H54 (cell line): ENCODE data around the gene ABLIM1.

Experiments
- DNase-seq: peaks from one replicate; pipeline ENCODE4 v3.0.0; 2011; ENCODE audit warnings: low spot score, mixed read lengths; ENCODE audit not compliant: insufficient read length
- FAIRE-seq: peaks from 3 replicates; lab custom pipeline; 2011; peaks lifted over from hg19 to GRCh38; lab: Jason Lieb, UNC
- POLR2A ChIP-seq: IDR thresholded peaks from 2 replicates; pipeline ENCODE4 v1.6.1; 2011; ENCODE audit warnings: low read depth, mild to moderate bottlenecking, low read length

Gene ABLIM1

DNA sequence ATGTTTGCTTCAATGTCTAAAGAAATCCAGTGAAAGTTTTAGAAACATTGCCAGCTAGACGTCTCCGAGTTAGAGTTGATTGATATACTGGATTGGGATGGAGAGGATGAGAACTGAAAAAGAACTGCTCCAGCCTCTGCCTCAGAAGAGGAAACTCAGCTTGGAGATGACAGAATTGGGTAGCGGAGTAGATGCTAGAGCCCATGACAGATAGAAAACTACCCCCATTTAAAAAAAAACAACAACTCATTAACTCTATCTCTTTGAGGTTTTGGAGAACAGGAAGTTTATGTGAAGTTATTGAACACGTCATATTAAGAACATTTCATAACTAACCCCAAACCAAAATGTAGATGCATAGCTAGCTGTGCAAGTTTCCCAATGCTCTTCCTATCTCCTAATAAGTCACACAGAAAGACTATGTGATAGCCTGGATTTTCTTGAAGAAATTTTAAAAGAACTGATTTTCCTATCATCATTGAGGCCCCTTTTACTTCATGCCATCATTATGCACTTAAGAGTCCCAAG lies 225.4 kb downstream of the ABLIM1 start:
- FAIRE-seq: no peak
- no peak for TF ChIP-seq POLR2A
- DNase-seq: no peak

DNA sequence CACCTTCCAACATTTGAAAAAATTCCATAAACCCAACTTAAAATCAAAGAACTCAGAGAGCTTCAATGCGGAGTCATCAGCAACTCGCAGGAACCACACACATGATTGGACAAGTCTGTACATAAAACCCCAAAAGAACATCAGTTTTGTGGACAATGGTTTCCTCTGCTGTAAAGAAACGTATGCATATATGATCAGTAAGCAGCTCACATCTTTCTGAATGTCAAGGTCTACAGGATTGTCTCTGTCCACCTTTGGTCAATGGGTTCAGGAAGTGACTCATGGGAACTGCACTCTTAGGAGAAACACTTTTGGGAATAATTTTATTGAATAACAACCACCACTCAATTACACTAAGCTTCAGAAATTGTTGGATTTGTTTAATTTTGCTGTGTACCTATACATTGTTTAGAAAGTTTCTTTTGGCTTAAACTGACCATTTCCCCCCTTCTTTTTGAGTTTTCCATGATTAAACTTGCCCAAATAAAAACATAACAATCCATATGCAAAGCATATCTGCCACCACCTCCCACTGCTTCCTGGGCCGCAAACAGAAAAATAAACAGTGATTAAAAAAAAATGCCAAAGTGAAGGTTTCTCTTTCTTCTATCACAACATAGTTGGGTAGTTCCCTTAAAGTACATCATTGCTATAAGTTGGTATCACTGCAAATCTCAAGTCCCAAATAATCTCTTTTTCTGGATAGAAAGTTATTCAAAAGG lies 226.5 kb downstream of the ABLIM1 start:
- FAIRE-seq (no peak), DNase-seq (no peak)
- TF ChIP-seq POLR2A: no peak

DNA sequence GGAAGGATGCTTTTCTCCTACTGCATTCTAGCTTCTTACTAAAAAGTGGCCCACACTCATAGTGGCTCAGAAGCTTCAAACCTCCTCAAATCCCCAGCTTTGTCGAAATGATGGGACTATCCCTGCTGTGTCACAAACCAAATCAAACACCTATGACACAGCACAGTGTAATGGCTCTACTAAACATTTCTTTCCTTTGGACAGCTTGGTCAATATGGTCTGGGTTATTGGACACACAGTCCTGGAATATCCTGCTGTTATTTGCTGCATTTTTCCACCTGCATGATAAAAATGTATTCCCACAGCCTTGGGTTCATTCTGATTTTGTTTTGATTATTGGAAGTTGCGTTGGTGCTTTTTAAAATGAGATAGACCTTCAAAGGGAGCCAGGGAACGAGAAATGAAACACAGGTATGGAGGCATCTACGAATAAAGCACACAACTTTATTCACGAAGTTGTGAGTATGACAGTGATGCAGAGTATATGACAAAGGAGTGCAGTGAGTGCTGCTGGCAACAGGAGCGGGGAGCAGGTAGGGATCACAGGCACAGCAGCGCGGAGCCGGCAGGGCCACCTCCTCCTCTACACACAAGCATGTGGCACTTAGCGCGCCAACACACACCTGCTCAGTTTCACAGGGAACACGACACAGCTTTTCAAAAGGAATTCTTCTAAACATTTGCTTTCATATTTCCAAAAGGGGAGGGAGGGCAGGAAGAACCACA lies 227.2 kb downstream of the ABLIM1 start:
- DNase-seq (no peak), FAIRE-seq (no peak)
- TF ChIP-seq POLR2A: no peak

DNA sequence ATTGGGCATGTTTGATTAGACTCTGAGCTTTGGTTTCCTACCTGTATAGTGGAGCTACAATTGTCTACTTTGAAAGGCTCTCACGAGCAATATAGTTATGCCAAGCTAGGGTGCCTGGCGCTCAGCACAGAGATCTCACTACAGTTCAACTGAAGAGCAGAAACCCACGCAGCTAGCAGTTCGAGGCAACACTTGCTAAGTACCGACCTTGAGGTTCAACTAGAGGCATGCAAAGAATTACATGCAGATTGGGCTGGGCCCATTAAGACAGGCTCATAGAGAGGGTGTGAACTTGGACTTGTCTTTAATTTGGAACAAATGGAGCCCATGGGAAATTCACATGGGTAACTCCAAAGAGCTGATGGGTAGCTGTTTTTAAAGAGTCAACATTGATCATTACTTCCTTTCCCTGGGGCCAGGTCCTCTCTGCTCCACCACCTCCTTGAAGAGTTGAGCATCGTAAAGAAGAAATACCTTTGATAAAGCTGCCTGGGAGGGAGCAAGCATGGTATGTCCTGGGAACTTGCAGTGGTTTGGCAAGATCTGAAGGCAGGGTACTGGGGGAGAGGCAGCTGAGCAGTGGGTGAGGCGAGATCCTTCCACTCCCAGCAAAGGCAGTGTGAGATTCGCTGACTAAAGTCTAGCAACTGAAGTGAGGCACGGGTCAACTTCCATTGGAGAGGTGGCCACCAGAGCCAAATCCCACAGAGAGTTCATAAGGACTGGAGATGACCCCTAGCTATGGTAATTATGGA lies 228.3 kb downstream of the ABLIM1 start:
- no peak for TF ChIP-seq POLR2A
- no peak for FAIRE-seq
- DNase-seq: no peak

DNA sequence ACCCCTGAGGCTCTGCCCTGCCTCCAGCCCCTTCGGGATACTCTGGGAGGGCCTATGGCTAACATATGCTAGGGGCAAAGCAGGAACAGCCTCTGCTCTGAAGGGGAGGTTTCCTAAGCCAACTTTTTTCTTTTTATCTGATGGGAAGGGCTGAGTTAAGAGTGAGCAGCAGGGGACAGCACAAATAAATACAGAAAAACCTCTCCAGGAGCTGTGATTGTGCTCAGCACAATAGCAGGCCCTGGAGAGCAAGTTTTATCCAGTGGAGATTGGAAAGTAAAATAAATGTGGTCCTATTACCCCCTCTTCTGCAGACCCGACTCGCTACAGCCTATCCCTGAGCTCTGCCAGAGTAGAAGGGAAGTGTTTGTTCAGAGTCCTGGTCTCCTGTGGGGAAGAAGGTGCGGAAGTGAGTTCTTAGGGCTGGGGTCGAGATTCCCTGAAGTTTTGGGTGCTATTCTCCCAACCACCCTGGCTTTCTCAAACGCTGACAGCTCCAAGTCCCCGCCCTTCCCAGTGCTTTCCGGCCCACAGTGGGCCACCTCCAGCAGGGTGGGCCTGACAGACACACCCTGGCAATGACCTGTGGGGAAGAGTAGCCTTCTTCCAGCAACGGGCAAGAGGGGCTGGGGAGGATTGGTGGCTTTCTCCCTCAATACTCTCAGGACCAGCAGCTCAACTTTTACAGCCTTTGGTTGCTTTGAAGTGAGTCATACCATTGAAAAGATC lies 230.8 kb downstream of the ABLIM1 start:
- TF ChIP-seq POLR2A: no peak
- no peak for FAIRE-seq
- no peak for DNase-seq

DNA sequence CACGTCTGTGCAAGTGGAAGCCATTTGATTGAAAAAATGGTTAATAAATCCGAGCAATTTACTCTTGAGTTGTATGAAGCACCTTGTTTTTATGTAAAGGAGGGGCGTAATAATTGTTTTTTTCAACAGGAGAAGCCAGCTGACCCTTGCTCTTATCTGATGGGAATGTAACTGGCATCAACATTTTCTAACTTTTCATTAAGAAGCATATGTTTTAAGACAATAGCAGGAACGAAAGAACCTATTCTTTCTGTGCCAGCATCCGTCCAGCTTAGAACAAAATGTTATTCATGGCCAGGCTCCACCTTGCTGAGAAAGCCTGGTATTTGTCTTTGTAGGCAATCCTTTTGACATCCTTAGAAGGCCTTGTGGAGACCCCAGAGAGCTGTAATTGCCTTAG lies 231.6 kb downstream of the ABLIM1 start:
- FAIRE-seq (no peak), DNase-seq (no peak)
- TF ChIP-seq POLR2A: no peak

DNA sequence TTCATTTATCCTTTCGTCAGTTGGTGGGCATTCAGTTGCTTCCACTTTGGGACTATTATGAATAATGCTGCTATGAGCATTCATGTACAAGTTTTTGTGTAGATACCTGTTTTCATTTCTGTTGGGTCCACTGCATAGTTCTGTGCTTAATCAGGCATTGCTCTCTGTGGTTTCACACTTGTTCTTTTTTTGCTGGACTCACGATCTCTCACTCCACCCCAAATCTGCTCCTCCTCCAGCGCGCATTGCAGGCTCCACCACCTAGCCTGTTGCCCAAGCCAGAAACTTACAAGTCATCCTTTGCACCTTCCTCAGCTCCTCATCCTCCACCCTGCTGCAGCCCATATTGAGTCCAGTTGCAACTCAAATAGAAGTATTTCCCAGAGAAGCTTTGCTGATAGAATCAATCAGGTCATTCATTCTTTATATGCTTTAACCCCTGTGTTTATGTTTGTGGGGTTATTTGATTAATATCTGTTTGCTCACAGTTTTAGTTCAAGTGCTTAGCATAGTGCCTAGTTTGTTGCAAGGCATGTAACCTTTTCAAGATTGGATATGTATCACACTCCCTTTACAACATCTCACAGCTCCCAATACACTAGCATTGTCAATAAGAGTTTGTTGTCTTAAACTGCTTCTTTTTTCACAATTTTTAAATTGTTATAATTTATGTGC lies 237.1 kb downstream of the ABLIM1 start:
- FAIRE-seq: no peak
- TF ChIP-seq POLR2A: no peak

DNA sequence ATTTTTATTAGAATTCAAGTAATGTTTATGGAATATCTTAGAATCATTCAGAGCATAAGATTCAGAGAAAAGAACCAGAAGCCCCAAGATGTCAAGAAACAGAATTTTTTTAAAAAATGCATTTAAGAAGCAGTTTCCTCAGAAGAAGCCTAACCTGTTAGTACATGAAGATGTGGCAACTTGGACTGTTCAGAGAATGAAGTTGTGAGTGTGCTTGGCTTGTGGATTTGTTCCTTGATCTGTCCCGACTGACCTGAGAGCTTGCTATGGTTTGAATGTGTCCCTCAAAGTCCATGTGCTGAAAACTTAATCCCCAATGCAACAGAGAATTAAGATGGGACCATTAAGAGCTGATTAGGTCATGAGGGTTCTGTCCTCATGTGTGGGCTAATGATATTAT lies 240.0 kb downstream of the ABLIM1 start:
- TF ChIP-seq POLR2A: no peak
- DNase-seq (no peak), FAIRE-seq (no peak)

More for the DNA sequence above, 237.1 kb downstream of the ABLIM1 start:
- DNase-seq: no peak

DNA sequence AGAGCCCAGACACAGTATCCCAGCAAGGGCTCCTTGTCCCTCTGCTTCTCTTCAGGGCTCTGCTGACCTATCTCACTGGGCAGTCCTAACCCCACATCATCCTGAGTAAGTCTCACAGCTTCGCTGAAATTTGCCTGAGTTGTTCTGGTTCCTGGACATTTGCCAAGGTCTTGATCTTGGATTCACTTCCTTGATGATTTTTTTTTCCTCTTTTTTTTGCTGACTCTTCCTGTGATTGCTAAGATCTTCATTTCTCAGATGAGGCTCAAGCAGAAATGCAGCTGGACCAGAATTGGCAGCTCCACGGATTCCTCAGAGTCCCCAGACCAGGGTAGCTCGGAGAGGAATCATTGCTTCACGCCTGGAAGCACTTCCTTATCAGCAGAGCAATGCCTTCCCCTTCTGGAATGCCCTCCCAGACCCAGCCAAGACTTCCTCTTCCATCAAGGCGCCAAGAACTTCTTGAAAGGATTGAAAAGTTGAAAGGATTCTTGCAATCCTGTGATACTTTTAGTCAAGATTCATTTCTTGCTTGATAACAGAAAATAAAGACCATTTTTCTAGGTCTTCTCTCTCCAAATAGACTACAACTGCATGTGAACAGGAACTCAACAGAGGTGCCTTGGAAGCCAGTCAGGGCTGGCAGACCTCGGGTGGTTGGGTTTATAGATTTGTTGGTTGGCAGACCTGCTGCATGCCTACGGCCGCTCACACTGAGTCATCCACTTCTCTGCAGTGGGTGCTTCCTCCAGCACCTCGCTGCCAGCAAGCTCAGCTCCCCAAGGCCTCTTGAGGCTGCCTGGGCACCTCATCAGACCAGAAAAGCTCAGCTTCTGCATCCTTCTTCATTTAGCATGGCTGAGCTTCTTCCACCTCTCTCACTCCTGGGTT lies 244.9 kb downstream of the ABLIM1 start:
- peak; percentile 63 for DNase-seq
- no peak for TF ChIP-seq POLR2A
- FAIRE-seq: no peak

DNA sequence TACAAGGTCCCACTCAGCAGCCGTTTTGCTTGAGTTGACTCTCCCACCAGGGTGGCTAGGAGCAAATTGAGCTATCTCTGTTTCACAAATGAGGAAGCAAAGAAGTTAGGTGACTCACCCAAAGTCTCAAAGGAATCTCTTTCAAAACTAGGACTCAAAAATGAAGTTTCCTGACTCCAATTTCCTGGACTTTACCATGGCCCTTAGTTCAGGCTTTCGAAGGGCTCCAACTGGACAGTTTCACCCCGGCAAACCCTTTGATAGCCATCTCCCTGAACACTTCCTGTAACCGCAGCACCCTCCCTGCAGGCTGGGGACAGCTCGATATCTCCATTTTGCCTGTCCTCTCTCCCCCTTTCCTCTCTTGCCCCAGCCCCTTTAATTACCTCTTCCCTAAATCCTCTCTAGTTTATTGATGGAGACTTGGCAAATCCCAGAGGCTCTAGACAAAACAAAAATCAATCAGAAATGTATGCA lies 249.1 kb downstream of the ABLIM1 start:
- DNase-seq (no peak), FAIRE-seq (no peak)
- no peak for TF ChIP-seq POLR2A

DNA sequence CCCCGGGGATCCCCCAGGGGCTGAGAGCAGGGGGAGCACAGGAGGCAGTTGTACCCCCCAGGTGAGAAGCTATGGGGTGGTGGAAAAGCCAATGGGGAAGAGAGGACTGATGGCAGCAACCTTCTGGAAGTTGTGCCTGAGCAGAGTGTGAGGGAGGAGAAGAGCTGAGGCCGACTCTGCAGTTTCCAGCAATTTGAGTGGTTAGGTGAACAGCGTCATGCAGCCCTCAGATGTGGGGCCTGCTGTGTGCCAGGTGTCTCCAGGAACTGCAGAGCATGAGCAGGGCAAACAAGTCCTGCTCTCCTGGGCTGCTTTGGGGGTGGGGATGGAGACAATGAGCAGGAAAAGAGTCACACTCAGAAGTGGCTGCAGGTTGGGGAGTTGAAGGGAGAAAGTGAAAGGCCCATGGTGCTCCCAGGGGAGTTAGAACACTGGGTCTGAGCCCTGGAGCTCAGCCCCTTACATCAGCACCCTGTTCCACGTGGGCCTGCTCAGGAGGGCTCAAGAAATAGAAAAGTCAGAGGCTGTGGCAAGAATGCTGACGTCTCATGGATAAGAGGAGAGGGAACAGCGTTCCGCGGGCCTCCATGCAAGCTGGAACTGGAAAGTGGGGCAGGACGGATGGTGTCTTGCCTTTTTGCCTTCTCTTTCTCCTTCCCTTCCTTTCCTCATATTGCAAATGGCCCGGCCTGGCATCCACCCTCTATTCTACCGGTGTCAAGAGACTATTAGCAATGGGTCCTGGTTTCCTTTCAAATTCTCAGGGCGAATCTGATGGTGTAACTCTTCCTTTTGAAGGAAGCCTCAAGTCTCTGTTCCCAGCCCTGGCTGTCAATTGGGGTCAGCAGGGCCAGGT lies 249.7 kb downstream of the ABLIM1 start:
- no peak for TF ChIP-seq POLR2A
- FAIRE-seq (no peak), DNase-seq (no peak)
